H1 (cell line): ENCODE measurements around the gene DACT3. TPM values are rescaled to one million over a fixed set of nuclear protein-coding genes. Genes with fewer than 3 reads are reported as not detected.

Source experiments
- CTCF ChIA-PET: fragments of 300-600 bp; sonication (Branson Sonifier 250); formaldehyde crosslinking; loops from one replicate; lab custom pipeline; 2021; ENCODE audit not compliant: partially characterized antibody; lab: Charles Lee
- POLR2A ChIA-PET: fragments of 300-600 bp; sonication (Branson Sonifier 250); formaldehyde crosslinking; loops from one replicate; lab custom pipeline; 2021; ENCODE audit warnings: inconsistent platforms; ENCODE audit not compliant: partially characterized antibody; lab: Charles Lee
- DNase-seq, 2 experiments: peaks; one replicate each; pipeline versions ENCODE4 v3.0.0 to v3.0.0-alpha.2; 2010 to 2022; ENCODE audit warnings: low spot score in 2 of 2, low read depth in 1 of 2, mixed read lengths in 1 of 2
- FAIRE-seq: peaks from 2 replicates; lab custom pipeline; 2011; peaks lifted over from hg19 to GRCh38; lab: Jason Lieb, UNC
- H2AFZ ChIP-seq: 2 replicates; pipeline ENCODE4 v1.8.1; 2012; ENCODE audit warnings: low read length, inconsistent platforms
- H2AK5ac ChIP-seq: 2 replicates; pipeline ENCODE4 v1.6.1; 2013; ENCODE audit warnings: low read depth, low read length
- H2BK120ac ChIP-seq: replicated peaks from 2 replicates; pipeline ENCODE3; 2013; ENCODE audit warnings: low read depth, low read length, inconsistent platforms
- H2BK12ac ChIP-seq: 2 replicates; pipeline ENCODE4 v1.6.1; 2013; ENCODE audit warnings: low read depth, low read length
- H2BK15ac ChIP-seq: 2 replicates; pipeline ENCODE4 v1.6.1; 2013; ENCODE audit warnings: low read length
- H2BK20ac ChIP-seq: 2 replicates; pipeline ENCODE4 v1.6.1; 2013; ENCODE audit warnings: low read length
- H2BK5ac ChIP-seq: 2 replicates; pipeline ENCODE4 v1.6.1; 2013; ENCODE audit warnings: low read depth, low read length
- H3K14ac ChIP-seq: 2 replicates; pipeline ENCODE4 v1.6.1; 2013; ENCODE audit warnings: inconsistent platforms; ENCODE audit not compliant: insufficient read length
- H3K18ac ChIP-seq: 2 replicates; pipeline ENCODE4 v1.6.1; 2013; ENCODE audit warnings: low read length; ENCODE audit errors: extremely low read depth
- H3K23ac ChIP-seq: 2 replicates; pipeline ENCODE4 v1.6.1; 2013; ENCODE audit warnings: inconsistent platforms; ENCODE audit not compliant: insufficient read length
- H3K23me2 ChIP-seq: 2 replicates; pipeline ENCODE4 v1.6.1; 2013; ENCODE audit warnings: low read depth, low read length
- H3K27ac ChIP-seq: 2 replicates; pipeline ENCODE4 v1.6.1; 2011; ENCODE audit warnings: low read depth, low read length, inconsistent platforms
- H3K27me3 ChIP-seq, 4 experiments: replicated peaks in 1 of 4; 1 replicate in 1 of 4; 2 replicates in 3 of 4; pipeline versions ENCODE4 v1.6.1 to v1.8.1; 2011 to 2013; ENCODE audit warnings: low read length in 3 of 4, mild to moderate bottlenecking in 3 of 4, inconsistent platforms in 2 of 4, mixed read lengths in 2 of 4, moderate library complexity in 1 of 4; ENCODE audit not compliant: control insufficient read depth in 3 of 4, insufficient read depth in 3 of 4; ENCODE audit errors: extremely low read depth in 1 of 4
- H3K36me3 ChIP-seq, 4 experiments: 2 replicates each; pipeline versions ENCODE4 v1.6.1 to v1.8.1; 2011 to 2013; ENCODE audit warnings: mild to moderate bottlenecking in 4 of 4, low read length in 3 of 4, moderate library complexity in 2 of 4, control low read depth in 1 of 4, inconsistent platforms in 1 of 4; ENCODE audit not compliant: insufficient read depth in 4 of 4, control insufficient read depth in 2 of 4
- H3K4ac ChIP-seq: replicated peaks from 2 replicates; pipeline ENCODE3; 2013; ENCODE audit warnings: low read length, low read depth, mixed read lengths, inconsistent platforms; ENCODE audit not compliant: insufficient read length
- H3K4me1 ChIP-seq, 4 experiments: replicated peaks in 1 of 4; 1 replicate in 1 of 4; 2 replicates in 3 of 4; pipeline versions ENCODE4 v1.6.1 to v1.8.1; 2011 to 2013; ENCODE audit warnings: low read length in 3 of 4, inconsistent platforms in 2 of 4, mixed read lengths in 1 of 4; ENCODE audit not compliant: insufficient read depth in 4 of 4, control insufficient read depth in 3 of 4
- H3K4me2 ChIP-seq, 2 experiments: 2 replicates each; pipeline versions ENCODE4 v1.6.1 to v1.8.1; 2011 to 2013; ENCODE audit warnings: low read depth in 2 of 2, low read length in 2 of 2, control low read depth in 1 of 2, inconsistent platforms in 1 of 2, mild to moderate bottlenecking in 1 of 2; ENCODE audit not compliant: insufficient read depth in 1 of 2
- H3K4me3 ChIP-seq, 4 experiments: fragments of 200-600, 300-600 bp in 1 of 4; sonication (generic), shearing (Covaris generic), sonication (Bioruptor Twin) in 1 of 4; 2 replicates each; pipeline versions ENCODE4 v1.5.1 to v1.8.1; 2011 to 2016; ENCODE audit warnings: low read length in 4 of 4, low read depth in 3 of 4, control low read depth in 2 of 4, inconsistent platforms in 2 of 4, mild to moderate bottlenecking in 2 of 4, mixed read lengths in 1 of 4, moderate library complexity in 1 of 4; ENCODE audit not compliant: insufficient read depth in 2 of 4; ENCODE audit errors: extremely low read depth in 1 of 4
- H3K56ac ChIP-seq: replicated peaks from 2 replicates; pipeline ENCODE3; 2013; ENCODE audit warnings: low read depth, mild to moderate bottlenecking, mixed read lengths, low read length, inconsistent platforms; ENCODE audit not compliant: insufficient read length
- H3K79me1 ChIP-seq: 2 replicates; pipeline ENCODE4 v1.6.1; 2013; ENCODE audit warnings: low read depth, low read length, control low read depth
- H3K79me2 ChIP-seq, 2 experiments: 2 replicates each; pipeline versions ENCODE4 v1.6.1 to v1.8.1; 2012 to 2013; ENCODE audit warnings: low read length in 2 of 2, mild to moderate bottlenecking in 2 of 2, inconsistent platforms in 1 of 2; ENCODE audit not compliant: insufficient read depth in 2 of 2, control insufficient read depth in 1 of 2
- H3K9ac ChIP-seq, 4 experiments: replicated peaks in 1 of 4; 1 replicate in 1 of 4; 2 replicates in 3 of 4; pipeline versions ENCODE4 v1.6.1 to v1.8.1; 2011 to 2013; ENCODE audit warnings: low read depth in 3 of 4, low read length in 3 of 4, control low read depth in 2 of 4, mild to moderate bottlenecking in 2 of 4, moderate library complexity in 2 of 4, inconsistent platforms in 1 of 4; ENCODE audit errors: extremely low read depth in 1 of 4
- H3K9me3 ChIP-seq, 2 experiments: 2 replicates each; pipeline versions ENCODE4 v1.6.1 to v1.8.1; 2012 to 2013; ENCODE audit warnings: mild to moderate bottlenecking in 2 of 2, moderate library complexity in 2 of 2, control low read depth in 1 of 2, inconsistent platforms in 1 of 2, low read depth in 1 of 2, low read length in 1 of 2, mixed read lengths in 1 of 2; ENCODE audit not compliant: insufficient read depth in 2 of 2
- H4K20me1 ChIP-seq, 2 experiments: replicated peaks in 1 of 2; 2 replicates each; pipeline versions ENCODE3 to v1.8.1; 2011 to 2013; ENCODE audit warnings: inconsistent platforms in 2 of 2, low read length in 2 of 2, mild to moderate bottlenecking in 1 of 2; ENCODE audit not compliant: insufficient read depth in 2 of 2, control insufficient read depth in 1 of 2
- H4K5ac ChIP-seq: 2 replicates; pipeline ENCODE4 v1.6.1; 2013; ENCODE audit warnings: low read length, low read depth, mixed read lengths, inconsistent platforms; ENCODE audit not compliant: insufficient read length
- H4K8ac ChIP-seq: 2 replicates; pipeline ENCODE4 v1.8.0; 2013; ENCODE audit warnings: mild to moderate bottlenecking, moderate library complexity, low read length, inconsistent platforms; ENCODE audit not compliant: insufficient read depth; ENCODE audit errors: extremely low read depth
- H4K91ac ChIP-seq: replicated peaks from 2 replicates; pipeline ENCODE3; 2013; ENCODE audit warnings: low read length, mixed read lengths, inconsistent platforms; ENCODE audit not compliant: insufficient read length
- BACH1 ChIP-seq: IDR thresholded peaks from 2 replicates; pipeline ENCODE4 v1.6.1; 2012; ENCODE audit warnings: low read length, improper control_type of control experiment
- EZH2 ChIP-seq: fragments of 200-600 bp; sonication (generic); IDR thresholded peaks from 2 replicates; pipeline ENCODE4 v1.7.1; 2012; ENCODE audit warnings: low read depth, mild to moderate bottlenecking, moderate library complexity, low read length, inconsistent platforms; ENCODE audit not compliant: severe bottlenecking
- JUND ChIP-seq: IDR thresholded peaks from 2 replicates; pipeline ENCODE4 v1.6.1; 2011; ENCODE audit warnings: mild to moderate bottlenecking, improper control_type of control experiment, low read length
- NRF1 ChIP-seq: IDR thresholded peaks from 2 replicates; pipeline ENCODE4 v1.6.1; 2011; ENCODE audit warnings: mild to moderate bottlenecking, low read depth, low read length, improper control_type of control experiment
- SRF ChIP-seq: IDR thresholded peaks from 2 replicates; pipeline ENCODE4 v1.6.1; 2011; ENCODE audit warnings: mild to moderate bottlenecking, low read depth, low read length, moderate library complexity
- SUZ12 ChIP-seq: fragments of 200-600 bp; sonication (generic); IDR thresholded peaks from 2 replicates; pipeline ENCODE4 v1.6.1; 2012; ENCODE audit warnings: mild to moderate bottlenecking, inconsistent platforms, low read length, moderate library complexity, mixed read lengths
- WGBS, 2 experiments: shearing (Covaris generic) in 1 of 2; methylation state at CpG; one replicate each; pipeline versions ENCODE4 v1.1.6 to v1.1.7; 2013 to 2015; ENCODE audit warnings: low lambda C conversion rate in 2 of 2, mixed read lengths in 2 of 2, inconsistent platforms in 1 of 2, low coverage in 1 of 2, missing lambda C conversion rate in 1 of 2; ENCODE audit not compliant: insufficient replicate concordance in 2 of 2, insufficient coverage in 1 of 2, insufficient read length in 1 of 2; ENCODE audit errors: extremely low coverage in 1 of 2, missing lambda C conversion rate in 1 of 2; 5-methylcytosine and 5-hydroxymethylcytosine counted together
- polyA plus RNA-seq, 7 experiments: library from polyadenylated mRNA; depleted of rRNA in 3 of 7; stranded (reverse) in 5 of 7; unstranded in 2 of 7; fragments of >200 nt in 5 of 7; fragments of 200-250 nt in 2 of 7; gene quantifications; 1 replicate in 5 of 7; 2 replicates in 1 of 7; 4 replicates in 1 of 7; pipeline versions ENCODE4 v1.2.1 to v1.2.3, GENCODE V29; 2011 to 2013; ENCODE audit warnings: missing spikeins in 2 of 7, mixed read lengths in 2 of 7
- total RNA-seq: library from RNA; stranded (reverse); fragmentation: NEBNext Ultra II Directional; extraction: Animal tissue kit (Norgen Biotek cat#: 25700); gene quantifications from 2 replicates; pipeline ENCODE4 v1.2.1, GENCODE V29; 2021
- TF ChIP-seq, protein P1 (sequence below), 3 experiments: IDR thresholded peaks; 1 replicate in 2 of 3; 2 replicates in 1 of 3; pipeline versions ENCODE4 v1.5.1 to v1.6.1; 2011; ENCODE audit warnings: low read length in 3 of 3, mild to moderate bottlenecking in 3 of 3, inconsistent platforms in 2 of 3, low read depth in 1 of 3, moderate library complexity in 1 of 3; ENCODE audit not compliant: insufficient read depth in 1 of 3; ENCODE audit errors: control extremely low read depth in 1 of 3

DACT3 gene
- total and polyA plus RNA-seq, 2 of the 8 experiments (the other 6 are each of a cell fraction or from before 2014, with no cell fraction given), result 1.8 to 2.0 TPM

DNA sequence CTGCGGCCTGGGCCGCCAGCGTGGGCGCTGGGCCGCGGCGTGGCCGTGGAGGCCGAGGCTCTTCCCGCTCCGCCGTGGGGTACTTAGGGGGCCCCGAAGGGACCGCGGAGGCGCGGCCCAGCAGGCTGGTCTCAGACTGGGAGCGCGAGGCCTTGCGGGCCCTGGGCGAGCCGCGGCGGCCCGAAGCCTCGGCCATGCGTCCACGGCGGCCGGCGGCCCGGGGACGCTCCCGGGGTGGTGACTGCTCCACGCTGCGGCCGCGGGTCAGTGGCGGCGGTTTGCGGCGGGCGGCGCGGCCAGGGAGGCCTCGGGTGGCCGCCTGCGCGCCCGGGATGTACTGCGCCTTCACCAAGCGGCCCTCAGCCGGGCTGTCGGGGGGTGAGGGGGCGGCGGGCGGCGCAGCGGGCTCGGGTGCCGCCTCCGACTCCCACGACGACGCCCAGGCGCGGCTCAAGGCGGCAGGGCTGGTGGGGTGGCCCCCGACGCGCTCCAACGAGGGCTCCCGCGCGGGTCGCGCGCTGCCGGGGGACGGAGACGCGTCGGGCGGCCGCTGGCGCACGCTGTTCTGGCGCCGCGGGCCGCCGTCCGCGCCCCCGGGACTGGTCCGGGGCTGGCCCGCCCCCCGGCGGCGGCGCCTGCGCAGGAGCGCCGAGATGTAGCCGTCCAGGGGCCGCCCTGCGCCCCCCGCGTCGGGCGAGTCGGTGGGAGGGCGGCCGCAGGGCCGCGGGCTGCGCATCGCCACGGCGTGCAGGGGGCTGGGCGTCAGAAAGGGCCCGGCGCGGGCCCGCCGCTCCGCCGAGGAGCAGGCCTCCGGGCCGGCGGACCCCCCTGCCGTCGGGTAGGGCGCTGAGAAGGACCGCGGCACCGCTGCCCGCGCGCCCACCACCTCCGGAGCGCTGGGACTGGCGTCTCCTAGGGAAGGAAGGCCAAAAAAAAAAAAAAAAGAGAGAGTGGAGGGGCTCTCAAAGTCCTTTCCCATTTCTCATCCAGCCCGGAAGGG is 11.7 kb downstream of the DACT3 start:
- no peak overlapping the region for H3K23ac ChIP-seq
- H3K4me1 ChIP-seq, result peaks cover 0 to 5% (median 1%) of the 10 kb centered on the region in 4 experiments; a peak in 3 of 7 replicates
- POLR2A ChIA-PET, result interaction anchor here (0.9 to 1.5 kb wide), 5 partner anchors 8 to 26 kb away, joined by 3 to 6 read pairs (median 3); no protein-coding TSS in a partner anchor
- H3K9ac ChIP-seq, result no peak overlapping the region
- no peaks in the 10 kb centered on the region for H3K79me2 ChIP-seq
- no peak overlapping the region for H3K56ac ChIP-seq
- no peaks in the 10 kb centered on the region for H3K79me1 ChIP-seq
- H2BK5ac ChIP-seq, result no peak overlapping the region
- no peak overlapping the region for H4K91ac ChIP-seq
- H2BK20ac ChIP-seq, result no peak overlapping the region
- H3K18ac ChIP-seq, result no peak overlapping the region; the same call in 1 of the 2 replicates
- no peak for FAIRE-seq
- no peak overlapping the region for H3K4ac ChIP-seq
- H2AFZ ChIP-seq, result no peak overlapping the region
- H3K14ac ChIP-seq, result no peak overlapping the region
- H3K4me2 ChIP-seq, result peak overlapping the region; percentile 38 to 63; a peak in 3 of 4 replicates
- H3K9me3 ChIP-seq, result peaks cover 0 to 8% of the 10 kb centered on the region in 2 experiments; a peak in 1 of 4 replicates
- no peak overlapping the region for H4K5ac ChIP-seq
- no peak overlapping the region for H3K27ac ChIP-seq
- H4K20me1 ChIP-seq, result no peaks in the 10 kb centered on the region
- H3K23me2 ChIP-seq, result peaks cover 7% of the 10 kb centered on the region; the same call in 1 of the 2 replicates
- DNase-seq, result peak in 1 of 2 experiments; percentile 55
- H3K27me3 ChIP-seq, result peaks cover 30 to 48% (median 41%) of the 10 kb centered on the region in 4 experiments
- H4K8ac ChIP-seq, result peak overlapping the region; percentile 85; the same call in 1 of the 2 replicates
- H2AK5ac ChIP-seq, result no peak overlapping the region
- CTCF ChIA-PET, result interaction anchor here (0.9 to 1.5 kb wide), 4 partner anchors 10 to 28 kb away, joined by 3 to 7 read pairs (median 5); no protein-coding TSS in a partner anchor
- H3K4me3 ChIP-seq, result peak overlapping the region in 2 of 4 experiments; percentile 4 to 52; a peak in 4 of 8 replicates
- WGBS, 2 experiments, result 11% methylated on average over 72 of the region's 144 CpGs; no CpG with 5 or more reads in 1 of the 2 experiments
- H3K36me3 ChIP-seq, result peaks cover 0 to 8% (median 0%) of the 10 kb centered on the region in 4 experiments; a peak in 1 of 8 replicates
- H2BK12ac ChIP-seq, result no peak overlapping the region
- H2BK15ac ChIP-seq, result no peak overlapping the region
- H2BK120ac ChIP-seq, result no peak overlapping the region
- TF ChIP-seq JUND, result no peak
- TF ChIP-seq NRF1, result peak; percentile 33
- TF ChIP-seq BACH1, result peak; percentile 36; the same call in 1 of the 2 replicates
- TF ChIP-seq SUZ12, result peak; percentile 45
- TF ChIP-seq, protein P1, sequence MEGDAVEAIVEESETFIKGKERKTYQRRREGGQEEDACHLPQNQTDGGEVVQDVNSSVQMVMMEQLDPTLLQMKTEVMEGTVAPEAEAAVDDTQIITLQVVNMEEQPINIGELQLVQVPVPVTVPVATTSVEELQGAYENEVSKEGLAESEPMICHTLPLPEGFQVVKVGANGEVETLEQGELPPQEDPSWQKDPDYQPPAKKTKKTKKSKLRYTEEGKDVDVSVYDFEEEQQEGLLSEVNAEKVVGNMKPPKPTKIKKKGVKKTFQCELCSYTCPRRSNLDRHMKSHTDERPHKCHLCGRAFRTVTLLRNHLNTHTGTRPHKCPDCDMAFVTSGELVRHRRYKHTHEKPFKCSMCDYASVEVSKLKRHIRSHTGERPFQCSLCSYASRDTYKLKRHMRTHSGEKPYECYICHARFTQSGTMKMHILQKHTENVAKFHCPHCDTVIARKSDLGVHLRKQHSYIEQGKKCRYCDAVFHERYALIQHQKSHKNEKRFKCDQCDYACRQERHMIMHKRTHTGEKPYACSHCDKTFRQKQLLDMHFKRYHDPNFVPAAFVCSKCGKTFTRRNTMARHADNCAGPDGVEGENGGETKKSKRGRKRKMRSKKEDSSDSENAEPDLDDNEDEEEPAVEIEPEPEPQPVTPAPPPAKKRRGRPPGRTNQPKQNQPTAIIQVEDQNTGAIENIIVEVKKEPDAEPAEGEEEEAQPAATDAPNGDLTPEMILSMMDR (IDR thresholded peaks at IDR 0.05; ENCODE audit: control extremely low read depth in 1 of 3, insufficient read depth in 1 of 3, low read depth in 1 of 3, low read length in 3 of 3), result no peak
- TF ChIP-seq EZH2, result peak; percentile 35
- TF ChIP-seq SRF, result no peak
